GM12878 (cell line): ENCODE data around the gene PPP1CA. TPM values are rescaled to one million over a fixed set of nuclear protein-coding genes. Genes with fewer than 3 reads are reported as not detected.
A peak's percentile ranks its signal among the peaks of the same experiment; 100 is the strongest.

Experiments used
- BACH1 ChIP-seq: fragments of 450-650 bp; IDR thresholded peaks from 2 replicates; pipeline ENCODE4 v1.6.1; 2017; ENCODE audit warnings: mild to moderate bottlenecking, borderline replicate concordance
- CHD2 ChIP-seq: IDR thresholded peaks from 2 replicates; pipeline ENCODE4 v1.6.1; 2011; ENCODE audit warnings: low read depth, low read length, improper control_type of control experiment, borderline replicate concordance
- EGR1 ChIP-seq, 2 experiments: IDR thresholded peaks; 1 replicate in 1 of 2; 2 replicates in 1 of 2; pipeline ENCODE4 v1.6.1; 2011 to 2012; ENCODE audit warnings: low read depth in 2 of 2, low read length in 2 of 2, borderline replicate concordance in 1 of 2, mild to moderate bottlenecking in 1 of 2, moderate library complexity in 1 of 2
- IRF3 ChIP-seq: fragments of 450-650 bp; IDR thresholded peaks from 2 replicates; pipeline ENCODE4 v1.6.1; 2014; ENCODE audit warnings: mild to moderate bottlenecking
- LARP7 ChIP-seq: fragments of 450-650 bp; IDR thresholded peaks from 2 replicates; pipeline ENCODE4 v1.6.1; 2017; ENCODE audit warnings: mild to moderate bottlenecking
- MTA3 ChIP-seq: IDR thresholded peaks from 2 replicates; pipeline ENCODE4 v1.6.1; 2012; ENCODE audit warnings: low read length, inconsistent platforms, borderline replicate concordance
- MXI1 ChIP-seq: fragments of 150-350 bp; IDR thresholded peaks from 2 replicates; pipeline ENCODE4 v1.6.1; 2011; ENCODE audit warnings: low read depth, mild to moderate bottlenecking, inconsistent platforms, low read length, improper control_type of control experiment
- NFXL1 ChIP-seq: fragments of 450-650 bp; IDR thresholded peaks from 2 replicates; pipeline ENCODE4 v1.6.1; 2017; ENCODE audit warnings: antibody characterized with exemption, mild to moderate bottlenecking, borderline replicate concordance
- NFYB ChIP-seq: IDR thresholded peaks from 2 replicates; pipeline ENCODE4 v1.6.1; 2011; ENCODE audit warnings: low read depth, mild to moderate bottlenecking, low read length, improper control_type of control experiment, moderate library complexity; ENCODE audit not compliant: insufficient read depth
- NR2F1 ChIP-seq: fragments of 450-650 bp; conservative IDR thresholded peaks from 2 replicates; pipeline ENCODE4 v1.6.1; 2017; ENCODE audit warnings: mild to moderate bottlenecking
- POLR2A ChIP-seq: IDR thresholded peaks from 2 replicates; pipeline ENCODE4 v1.6.1; 2011; ENCODE audit warnings: low read depth, mild to moderate bottlenecking, low read length
- RB1 ChIP-seq: fragments of 450-650 bp; formaldehyde crosslinking; IDR thresholded peaks from 2 replicates; pipeline ENCODE4 v1.6.1; 2017; ENCODE audit warnings: mild to moderate bottlenecking, borderline replicate concordance
- SP1 ChIP-seq: IDR thresholded peaks from one replicate; pipeline ENCODE4 v1.6.1; 2011; ENCODE audit warnings: low read depth, low read length
- SREBF2 ChIP-seq: IDR thresholded peaks from 2 replicates; pipeline ENCODE4 v1.6.1; 2012; ENCODE audit warnings: mild to moderate bottlenecking, low read length
- SUPT20H ChIP-seq: IDR thresholded peaks from 2 replicates; pipeline ENCODE4 v1.6.1; 2011; ENCODE audit warnings: low read depth, mild to moderate bottlenecking, low read length, moderate library complexity, borderline replicate concordance; ENCODE audit not compliant: control insufficient read depth
- WRNIP1 ChIP-seq: IDR thresholded peaks from 2 replicates; pipeline ENCODE4 v1.6.1; 2011; ENCODE audit warnings: low read depth, low read length, improper control_type of control experiment, borderline replicate concordance
- YY1 ChIP-seq: IDR thresholded peaks from 2 replicates; pipeline ENCODE4 v1.6.1; 2011; ENCODE audit warnings: low read depth, mild to moderate bottlenecking, low read length
- ZNF217 ChIP-seq: fragments of 450-650 bp; IDR thresholded peaks from 2 replicates; pipeline ENCODE4 v1.6.1; 2017; ENCODE audit warnings: antibody characterized with exemption, mild to moderate bottlenecking
- ZNF24 ChIP-seq: fragments of 450-650 bp; IDR thresholded peaks from 2 replicates; pipeline ENCODE4 v1.6.1; 2017; ENCODE audit warnings: antibody characterized with exemption, mild to moderate bottlenecking
- polyA plus RNA-seq, 11 experiments: library from polyadenylated mRNA; depleted of rRNA in 4 of 11; unstranded in 6 of 11; stranded (reverse) in 5 of 11; fragments of >200 nt; fragmentation: Nextera tagmentation in 4 of 11; fragmentation: Illumina TruSeq in 1 of 11; extraction: Ambion mirVana in 4 of 11; extraction: Trizol in 1 of 11; gene quantifications; 1 replicate in 1 of 11; 2 replicates in 10 of 11; pipeline versions ENCODE4 v1.2.1 to v1.2.3, GENCODE V29; 2011 to 2016; ENCODE audit warnings: inconsistent platforms in 2 of 11, missing spikeins in 2 of 11, low read depth in 1 of 11
- total RNA-seq, 4 experiments: library from RNA; depleted of rRNA in 3 of 4; stranded (reverse); fragments of >200 nt in 3 of 4; fragmentation: Illumina TruSeq in 1 of 4; extraction: Trizol in 1 of 4; gene quantifications; 2 replicates each; pipeline versions ENCODE4 v1.2.1 to v1.2.3, GENCODE V29; 2013 to 2021
- TF ChIP-seq, protein P1 (sequence below): fragments of 450-650 bp; IDR thresholded peaks from 2 replicates; pipeline ENCODE4 v1.6.1; 2017; ENCODE audit warnings: mild to moderate bottlenecking, moderate library complexity
- TF ChIP-seq, protein P2 (sequence below): fragments of 450-650 bp; IDR thresholded peaks from 2 replicates; pipeline ENCODE4 v1.6.1; 2016; ENCODE audit warnings: mild to moderate bottlenecking

Gene PPP1CA
- total and polyA plus RNA-seq, 10 of the 15 experiments (the other 5 are each of a cell fraction or from before 2014, with no cell fraction given): 26.4 to 458 (median 240) TPM

GRCh38 chr11:67420646-67421429, 19.2 kb upstream of the PPP1CA start (continued):
- TF ChIP-seq SUPT20H (no peak), NR2F1 (peak; percentile 94), LARP7 (peak; percentile 94), POLR2A (peak; percentile 77), YY1 (no peak), SREBF2 (no peak), RB1 (peak; percentile 80; the same call in 1 of the 2 replicates), BACH1 (peak; percentile 59; the same call in 1 of the 2 replicates), CHD2 (0 out of 2 replicates have a peak, but pooled peaks have one; percentile 7), ZNF24 (0 out of 2 replicates have a peak, but pooled peaks have one; percentile 41), WRNIP1 (no peak), IRF3 (no peak), ZNF217 (peak; percentile 45; the same call in 1 of the 2 replicates), NFXL1 (0 out of 2 replicates have a peak, but pooled peaks have one; percentile 70), MTA3 (no peak), EGR1 (IDR thresholded peaks at IDR 0.05; ENCODE audit: borderline replicate concordance in 1 of 2, low read depth in 2 of 2, low read length in 2 of 2) (peak in 1 of 2 experiments; percentile 49; a peak in 1 of 3 replicates), SP1 (peak; percentile 15), MXI1 (peak; percentile 75; the same call in 1 of the 2 replicates), NFYB (no peak)
- TF ChIP-seq, protein P1, sequence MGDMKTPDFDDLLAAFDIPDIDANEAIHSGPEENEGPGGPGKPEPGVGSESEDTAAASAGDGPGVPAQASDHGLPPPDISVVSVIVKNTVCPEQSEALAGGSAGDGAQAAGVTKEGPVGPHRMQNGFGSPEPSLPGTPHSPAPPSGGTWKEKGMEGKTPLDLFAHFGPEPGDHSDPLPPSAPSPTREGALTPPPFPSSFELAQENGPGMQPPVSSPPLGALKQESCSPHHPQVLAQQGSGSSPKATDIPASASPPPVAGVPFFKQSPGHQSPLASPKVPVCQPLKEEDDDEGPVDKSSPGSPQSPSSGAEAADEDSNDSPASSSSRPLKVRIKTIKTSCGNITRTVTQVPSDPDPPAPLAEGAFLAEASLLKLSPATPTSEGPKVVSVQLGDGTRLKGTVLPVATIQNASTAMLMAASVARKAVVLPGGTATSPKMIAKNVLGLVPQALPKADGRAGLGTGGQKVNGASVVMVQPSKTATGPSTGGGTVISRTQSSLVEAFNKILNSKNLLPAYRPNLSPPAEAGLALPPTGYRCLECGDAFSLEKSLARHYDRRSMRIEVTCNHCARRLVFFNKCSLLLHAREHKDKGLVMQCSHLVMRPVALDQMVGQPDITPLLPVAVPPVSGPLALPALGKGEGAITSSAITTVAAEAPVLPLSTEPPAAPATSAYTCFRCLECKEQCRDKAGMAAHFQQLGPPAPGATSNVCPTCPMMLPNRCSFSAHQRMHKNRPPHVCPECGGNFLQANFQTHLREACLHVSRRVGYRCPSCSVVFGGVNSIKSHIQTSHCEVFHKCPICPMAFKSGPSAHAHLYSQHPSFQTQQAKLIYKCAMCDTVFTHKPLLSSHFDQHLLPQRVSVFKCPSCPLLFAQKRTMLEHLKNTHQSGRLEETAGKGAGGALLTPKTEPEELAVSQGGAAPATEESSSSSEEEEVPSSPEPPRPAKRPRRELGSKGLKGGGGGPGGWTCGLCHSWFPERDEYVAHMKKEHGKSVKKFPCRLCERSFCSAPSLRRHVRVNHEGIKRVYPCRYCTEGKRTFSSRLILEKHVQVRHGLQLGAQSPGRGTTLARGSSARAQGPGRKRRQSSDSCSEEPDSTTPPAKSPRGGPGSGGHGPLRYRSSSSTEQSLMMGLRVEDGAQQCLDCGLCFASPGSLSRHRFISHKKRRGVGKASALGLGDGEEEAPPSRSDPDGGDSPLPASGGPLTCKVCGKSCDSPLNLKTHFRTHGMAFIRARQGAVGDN: peak; percentile 90
- TF ChIP-seq, protein P2, sequence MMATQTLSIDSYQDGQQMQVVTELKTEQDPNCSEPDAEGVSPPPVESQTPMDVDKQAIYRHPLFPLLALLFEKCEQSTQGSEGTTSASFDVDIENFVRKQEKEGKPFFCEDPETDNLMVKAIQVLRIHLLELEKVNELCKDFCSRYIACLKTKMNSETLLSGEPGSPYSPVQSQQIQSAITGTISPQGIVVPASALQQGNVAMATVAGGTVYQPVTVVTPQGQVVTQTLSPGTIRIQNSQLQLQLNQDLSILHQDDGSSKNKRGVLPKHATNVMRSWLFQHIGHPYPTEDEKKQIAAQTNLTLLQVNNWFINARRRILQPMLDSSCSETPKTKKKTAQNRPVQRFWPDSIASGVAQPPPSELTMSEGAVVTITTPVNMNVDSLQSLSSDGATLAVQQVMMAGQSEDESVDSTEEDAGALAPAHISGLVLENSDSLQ: peak; percentile 48
